ENCODE measurements around the gene EEF1AKMT1. TPM values are rescaled to one million over a fixed set of nuclear protein-coding genes. Genes with fewer than 3 reads are reported as not detected.

EEF1AKMT1 gene
- total and polyA plus RNA-seq, 8 donors, result 2.6 to 6.4 (median 3.8) TPM

DNA sequence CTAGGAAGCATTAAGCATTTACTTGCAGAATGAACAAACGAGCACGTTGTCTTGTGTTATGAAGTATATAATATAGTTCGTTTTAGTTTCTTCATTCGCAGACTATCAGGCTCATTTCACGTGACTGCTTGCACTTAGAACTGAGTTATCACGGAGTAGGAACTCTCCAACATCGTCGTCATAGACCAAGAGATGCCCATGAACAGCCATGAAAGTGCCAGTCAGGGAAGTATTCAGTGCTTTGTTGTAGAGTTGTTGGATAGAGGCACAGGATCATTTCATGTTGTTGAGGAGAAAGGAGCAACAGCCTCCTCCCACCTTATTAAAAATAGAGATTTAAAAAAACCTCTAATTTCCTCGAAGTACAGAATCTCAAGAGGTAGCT is 71.2 kb downstream of the EEF1AKMT1 start:
- DNase-seq (no peak), ATAC-seq (peak in 2 of 4 donors; percentile 5 to 16), FAIRE-seq (no peak)
- Histone ChIP-seq H3K4me1 (peaks cover 0 to 9% (median 9%) of the 10 kb centered on the region in 3 donors), H3K27me3 (no peaks in the 10 kb centered on the region), H3K36me3 (no peaks in the 10 kb centered on the region), H3K27ac (no peak overlapping the region), H3K9me3 (no peaks in the 10 kb centered on the region), H3K4me3 (peak overlapping the region; percentile 53 to 72 (median 58))
- TF ChIP-seq CTCF (IDR thresholded peaks at IDR 0.05), result no peak
- intact Hi-C loops (cut with DNase I), result no loop called here
- WGBS, 2 donors, result 8 to 11% methylated on average over 9 of the region's 9 CpGs

DNA sequence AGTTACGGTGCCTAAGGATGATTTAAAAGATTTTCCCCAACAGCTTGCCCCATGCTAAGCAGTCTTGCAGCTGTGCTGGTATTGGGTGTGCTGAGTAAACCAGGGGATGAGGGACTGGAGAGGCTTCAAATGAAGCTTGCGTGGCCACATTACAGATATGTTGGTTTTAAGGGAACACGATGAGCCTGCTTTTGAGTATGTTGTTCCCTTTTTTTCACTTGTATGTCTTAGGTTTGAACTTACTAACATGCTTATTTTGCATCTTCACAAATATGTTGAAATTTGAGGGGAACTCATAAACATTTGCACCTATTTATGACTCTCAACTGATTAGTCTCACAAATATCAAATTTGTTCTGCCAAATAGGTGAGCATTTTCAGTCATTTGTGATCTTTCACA is 72.3 kb downstream of the EEF1AKMT1 start:
- FAIRE-seq (no peak), DNase-seq (no peak), ATAC-seq (no peak)
- no peaks in the 10 kb centered on the region for H3K9me3 ChIP-seq
- WGBS, 2 donors, result 98% methylated on average over 3 of the region's 3 CpGs
- H3K27ac ChIP-seq, result no peak overlapping the region
- H3K4me1 ChIP-seq, result peaks cover 0 to 9% (median 9%) of the 10 kb centered on the region in 3 donors
- H3K4me3 ChIP-seq, result no peak overlapping the region
- intact Hi-C loops (cut with DNase I), result no loop called here
- H3K27me3 ChIP-seq, result no peaks in the 10 kb centered on the region
- no peaks in the 10 kb centered on the region for H3K36me3 ChIP-seq
- no peak for TF ChIP-seq CTCF (IDR thresholded peaks at IDR 0.05)

DNA sequence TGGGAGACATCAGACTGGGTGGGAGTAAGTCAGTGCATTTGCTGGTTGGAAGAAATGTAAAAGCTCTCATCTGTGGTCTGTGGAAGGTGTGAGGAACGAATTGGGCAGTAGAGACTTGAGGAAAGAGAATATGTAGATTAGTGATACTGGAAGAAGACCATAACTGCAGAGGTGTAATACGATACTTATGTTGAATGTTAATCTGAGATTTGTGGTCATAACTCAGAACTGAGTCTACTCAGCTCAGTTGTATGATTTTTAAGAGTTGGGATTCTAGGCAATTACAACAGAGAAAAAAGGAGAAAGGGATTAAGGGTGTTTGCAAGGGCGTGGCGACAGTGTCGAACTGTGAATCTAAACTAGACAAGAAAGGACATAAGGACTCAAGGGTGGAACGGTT is 73.5 kb downstream of the EEF1AKMT1 start:
- no peak overlapping the region for H3K4me3 ChIP-seq
- FAIRE-seq, result no peak
- no peak for DNase-seq
- no peaks in the 10 kb centered on the region for H3K9me3 ChIP-seq
- H3K27ac ChIP-seq, result no peak overlapping the region
- H3K36me3 ChIP-seq, result no peaks in the 10 kb centered on the region
- no peak for ATAC-seq
- H3K4me1 ChIP-seq, result peaks cover 0 to 9% (median 9%) of the 10 kb centered on the region in 3 donors
- TF ChIP-seq CTCF (IDR thresholded peaks at IDR 0.05), result no peak
- H3K27me3 ChIP-seq, result no peaks in the 10 kb centered on the region
- WGBS, 2 donors, result 88 to 94% methylated on average over 6 of the region's 6 CpGs
- intact Hi-C loops (cut with DNase I), result no loop called here

GRCh38 chr13:20699715-20700114 is 74.0 kb downstream of the EEF1AKMT1 start:
- intact Hi-C loops (cut with DNase I), result no loop called here
- DNase-seq (no peak), ATAC-seq (no peak), FAIRE-seq (no peak)
- Histone ChIP-seq H3K27me3 (no peaks in the 10 kb centered on the region), H3K4me1 (peaks cover 0 to 9% (median 9%) of the 10 kb centered on the region in 3 donors), H3K4me3 (no peak overlapping the region), H3K36me3 (no peaks in the 10 kb centered on the region), H3K9me3 (no peaks in the 10 kb centered on the region), H3K27ac (no peak overlapping the region)
- WGBS, 2 donors, result 86 to 91% methylated on average over 9 of the region's 9 CpGs
- TF ChIP-seq CTCF (IDR thresholded peaks at IDR 0.05), result no peak

GRCh38 chr13:20696073-20696472 is 77.7 kb downstream of the EEF1AKMT1 start:
- Histone ChIP-seq H3K27me3 (no peaks in the 10 kb centered on the region), H3K27ac (no peak overlapping the region), H3K36me3 (no peaks in the 10 kb centered on the region), H3K4me1 (no peaks in the 10 kb centered on the region), H3K4me3 (no peak overlapping the region), H3K9me3 (no peaks in the 10 kb centered on the region)
- FAIRE-seq (no peak), DNase-seq (no peak), ATAC-seq (no peak)
- 61 to 66% methylated on average over 4 of the region's 4 CpGs for WGBS, 2 donors
- intact Hi-C loops (cut with DNase I), result no loop called here
- TF ChIP-seq CTCF (IDR thresholded peaks at IDR 0.05), result no peak

Measured in pancreas (tissue), 10 donors.